Bone marrow (tissue), 2 donors: ENCODE measurements around the gene CEP350.
"Not testable (repeated sequence)": the region's sequence is repeated elsewhere in the genome, so short reads cannot be mapped to it uniquely, and the experiment has no call there.

Experiments used
- DNase-seq, 2 donors: peaks; one replicate each; lab custom pipeline; 2025; lab: John Stamatoyannopoulos, UW

CEP350 gene

GRCh38 chr1:179939941-179940340 is 14.7 kb upstream of the CEP350 start:
- no peak for DNase-seq

- no peak for DNase-seq
Observed at GRCh38 chr1:179941454-179941853, 13.2 kb upstream of the CEP350 start.

DNA sequence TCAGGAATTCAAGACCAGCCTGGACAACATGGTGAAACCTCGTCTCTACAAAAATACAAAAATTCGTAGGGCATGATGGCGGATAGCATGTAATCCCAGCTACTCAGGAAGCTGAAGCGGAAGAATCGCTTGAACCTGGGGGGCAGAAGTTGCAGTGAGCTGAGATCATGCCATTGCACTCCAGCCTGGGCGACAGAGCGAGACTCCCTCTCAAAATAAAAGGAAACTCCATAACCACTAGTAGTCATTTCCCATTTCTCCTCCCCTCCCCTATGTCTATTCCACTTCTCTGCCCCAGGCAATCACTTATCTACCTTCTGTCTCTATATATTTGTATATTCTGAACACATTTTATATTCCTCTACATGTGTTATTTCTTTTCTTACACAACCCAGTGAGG is 4.0 kb upstream of the CEP350 start:
- DNase-seq, result no peak

DNA sequence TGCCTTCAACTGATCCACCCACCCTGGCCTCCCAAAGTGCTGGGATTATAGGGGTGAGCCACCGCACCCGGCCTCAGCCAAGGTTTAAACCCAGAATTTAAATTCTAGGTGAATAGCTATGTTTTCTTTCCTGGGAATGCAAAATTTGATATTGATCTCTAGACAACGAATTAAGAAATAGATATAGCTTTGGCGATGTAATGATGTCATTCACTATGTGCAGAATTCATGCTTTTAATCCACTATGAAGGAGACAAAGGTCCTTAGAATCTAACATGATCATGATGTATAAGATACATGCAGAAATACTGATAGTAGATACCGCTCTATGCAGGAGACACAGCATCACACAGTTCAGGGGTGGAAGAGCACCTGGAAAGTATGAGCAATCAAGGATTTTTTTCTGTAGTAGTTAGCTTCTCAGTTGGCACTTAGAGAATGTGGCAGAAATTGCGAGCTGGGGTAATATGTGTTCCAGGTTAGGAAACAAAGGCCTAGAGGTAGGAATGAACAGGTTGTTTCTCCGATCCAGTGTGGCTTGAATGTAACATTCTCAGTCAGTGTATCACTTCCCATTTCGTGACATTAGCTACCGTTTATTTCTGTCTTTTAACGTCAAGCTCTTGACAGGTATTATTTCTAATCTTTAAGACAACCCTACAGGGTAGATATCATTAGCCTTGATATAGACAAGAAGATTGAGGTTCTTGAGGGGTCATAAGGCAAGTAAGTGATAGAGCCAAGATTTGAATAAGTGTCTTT is 3.0 kb upstream of the CEP350 start:
- DNase-seq, result no peak

GRCh38 chr1:179952186-179952585 is 2.4 kb upstream of the CEP350 start:
- DNase-seq, result peak in 1 of 2 donors; percentile 26

DNA sequence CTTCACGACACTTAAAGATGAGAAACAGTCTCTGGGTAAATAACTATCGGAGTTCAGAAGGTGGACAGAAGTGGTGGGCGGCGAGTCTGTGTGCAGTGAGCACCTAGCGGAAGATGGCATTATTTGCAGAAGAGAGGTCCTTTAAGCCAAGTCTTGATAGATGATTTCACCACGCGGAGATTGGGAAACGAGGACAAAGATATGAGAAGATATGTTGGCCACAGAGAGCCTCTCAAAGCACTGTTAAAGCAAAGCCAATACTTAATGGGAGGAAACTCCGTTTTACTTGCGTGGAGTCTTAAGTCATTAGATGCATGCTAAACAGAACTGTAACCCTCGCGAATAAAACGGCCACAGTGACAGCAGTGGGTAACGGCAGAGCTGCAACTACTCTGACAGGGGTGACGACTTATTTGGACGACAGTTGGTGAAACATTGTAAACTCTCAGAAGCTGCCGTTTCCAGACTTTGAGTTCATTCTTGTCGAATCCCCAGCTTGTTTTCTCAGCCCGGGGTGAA is 577 bp upstream of the CEP350 start:
- peak; percentile 57 to 70 for DNase-seq

DNA sequence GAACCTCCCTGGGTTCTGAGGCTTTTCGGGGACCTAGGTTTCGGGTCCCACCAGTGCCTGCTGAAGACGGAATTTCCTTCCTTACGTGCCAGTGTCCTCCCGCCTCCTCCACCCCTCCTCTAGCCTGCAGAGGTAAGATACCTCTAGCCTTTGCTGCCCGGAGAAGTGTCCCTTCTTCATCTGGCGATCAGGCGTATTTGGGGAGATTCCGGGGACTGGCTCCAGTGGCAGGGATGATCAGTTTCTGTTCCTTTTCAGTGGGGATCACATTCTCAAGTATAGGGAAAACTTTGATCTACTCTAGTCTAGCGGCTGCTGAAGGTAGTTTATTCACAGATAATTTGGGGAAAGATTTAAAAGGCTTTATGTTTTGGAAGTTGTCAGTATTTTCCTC is 674 bp downstream of the CEP350 start:
- peak in 1 of 2 donors; percentile 60 for DNase-seq

DNA sequence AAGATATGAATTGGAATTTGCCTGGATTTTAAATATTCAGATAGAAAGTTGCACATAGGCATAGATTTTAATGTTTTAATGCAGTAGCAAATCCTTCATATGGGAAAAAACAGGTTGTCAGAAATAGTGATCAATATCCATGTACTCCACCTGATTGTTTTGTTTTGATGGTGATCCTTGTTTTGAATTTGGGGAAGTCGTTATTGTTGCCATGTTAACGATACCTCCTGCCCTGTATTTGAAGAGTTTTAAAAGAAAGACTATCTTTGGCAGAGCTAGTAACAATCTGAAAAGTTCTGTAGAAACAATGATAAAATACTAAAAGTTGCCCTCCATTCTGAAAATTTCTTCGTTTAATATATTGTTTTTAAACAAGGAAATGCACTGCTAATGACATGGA is 1.1 kb downstream of the CEP350 start:
- no peak for DNase-seq

GRCh38 chr1:179958359-179958758 is 3.7 kb downstream of the CEP350 start:
- no peak for DNase-seq

DNA sequence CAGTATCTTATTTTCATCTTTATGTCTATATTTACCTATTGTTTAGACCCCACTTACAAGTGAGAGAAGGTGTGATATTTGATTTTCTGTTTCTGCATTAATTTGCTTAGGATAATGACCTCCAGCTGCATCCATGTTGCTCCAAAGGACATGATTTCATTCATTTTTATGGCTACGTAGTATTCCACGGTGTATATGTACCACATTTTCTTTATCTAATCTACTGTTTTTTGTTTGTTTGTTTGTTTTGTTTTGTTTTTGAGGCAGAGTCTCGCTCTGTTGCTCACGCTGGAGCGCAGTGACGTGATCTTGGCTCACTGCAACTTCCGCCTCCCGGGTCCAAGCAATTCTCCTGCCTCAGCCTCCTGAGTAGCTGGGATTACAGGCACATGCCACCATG is 7.6 kb downstream of the CEP350 start:
- not testable (repeated sequence) for DNase-seq

DNA sequence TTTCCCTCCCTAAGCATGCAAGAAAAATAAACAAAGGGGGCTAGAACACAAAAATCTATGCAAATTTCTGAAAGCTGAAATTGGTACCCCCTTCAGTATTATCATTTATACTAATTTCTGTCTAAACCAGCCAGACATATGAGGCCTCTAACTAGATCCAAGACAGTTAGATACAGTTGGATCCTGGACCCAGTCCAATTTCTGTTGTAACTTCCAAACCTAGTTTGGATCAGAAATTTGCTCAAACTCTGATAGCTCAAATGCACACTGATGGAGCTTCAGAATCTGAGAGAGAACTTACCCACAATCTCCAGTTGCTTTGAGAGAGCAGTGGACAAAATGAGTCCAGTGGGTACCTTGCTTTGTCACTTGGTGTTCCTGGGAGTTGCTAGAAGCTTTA is 11.9 kb downstream of the CEP350 start:
- DNase-seq, result no peak

DNA sequence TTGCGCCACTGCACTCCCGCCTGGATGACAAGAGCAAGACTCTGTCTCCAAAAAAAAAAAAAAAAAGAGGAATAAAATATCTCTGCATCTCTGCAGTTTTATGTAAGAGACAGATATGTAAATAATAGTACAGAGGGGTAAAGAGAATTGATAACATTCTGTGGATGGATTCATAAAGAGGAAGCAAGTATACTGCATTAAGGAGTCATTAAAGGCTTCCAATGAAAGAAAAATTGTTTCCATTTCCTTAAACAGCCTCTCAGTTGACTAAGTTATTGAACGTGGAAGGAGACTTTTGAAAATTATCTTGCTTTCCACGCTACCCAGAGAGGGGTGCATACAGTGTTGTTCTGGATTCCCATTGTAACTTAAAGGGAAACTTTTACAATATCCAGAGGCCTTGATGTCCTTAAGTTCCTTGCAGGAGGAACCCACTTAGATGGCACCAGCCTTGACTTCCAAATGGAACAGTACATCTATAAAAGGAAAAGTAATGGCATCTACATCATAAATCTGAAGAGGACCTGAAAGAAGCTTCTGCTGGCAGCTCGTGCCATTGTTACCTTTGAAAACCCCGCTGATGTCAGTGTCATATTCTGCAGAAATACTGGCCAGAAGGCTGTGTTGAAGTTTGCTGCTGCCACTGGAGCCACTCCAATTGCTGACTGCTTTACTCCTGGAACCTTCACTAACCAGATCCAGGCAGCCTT is 13.8 kb downstream of the CEP350 start:
- DNase-seq, result no peak

GRCh38 chr1:179968994-179969919 is 14.6 kb downstream of the CEP350 start:
- no peak for DNase-seq

DNA sequence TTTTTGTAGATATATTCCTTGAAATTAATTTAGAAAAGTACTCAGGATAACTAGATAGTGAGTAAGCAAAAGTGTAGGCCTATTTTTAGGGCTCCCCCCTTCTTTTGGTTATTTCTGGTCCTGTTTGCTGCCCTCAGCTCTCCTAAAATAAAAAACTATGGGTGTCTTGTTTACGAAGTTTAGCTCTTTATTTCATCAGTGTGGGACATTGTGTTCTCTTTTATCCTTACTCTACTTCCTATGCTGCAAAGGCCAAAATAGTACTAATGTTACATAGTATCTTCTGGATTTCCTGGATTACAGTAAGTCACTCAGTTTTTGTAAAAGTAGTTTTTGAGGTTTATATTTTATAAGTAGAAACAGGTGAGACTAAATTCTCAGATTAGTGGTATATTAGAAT is 15.4 kb downstream of the CEP350 start:
- no peak for DNase-seq

- DNase-seq, result no peak
Observed at GRCh38 chr1:179971563-179972496, 17.2 kb downstream of the CEP350 start.

GRCh38 chr1:179973198-179974110 is 18.8 kb downstream of the CEP350 start:
- DNase-seq, result no peak

DNA sequence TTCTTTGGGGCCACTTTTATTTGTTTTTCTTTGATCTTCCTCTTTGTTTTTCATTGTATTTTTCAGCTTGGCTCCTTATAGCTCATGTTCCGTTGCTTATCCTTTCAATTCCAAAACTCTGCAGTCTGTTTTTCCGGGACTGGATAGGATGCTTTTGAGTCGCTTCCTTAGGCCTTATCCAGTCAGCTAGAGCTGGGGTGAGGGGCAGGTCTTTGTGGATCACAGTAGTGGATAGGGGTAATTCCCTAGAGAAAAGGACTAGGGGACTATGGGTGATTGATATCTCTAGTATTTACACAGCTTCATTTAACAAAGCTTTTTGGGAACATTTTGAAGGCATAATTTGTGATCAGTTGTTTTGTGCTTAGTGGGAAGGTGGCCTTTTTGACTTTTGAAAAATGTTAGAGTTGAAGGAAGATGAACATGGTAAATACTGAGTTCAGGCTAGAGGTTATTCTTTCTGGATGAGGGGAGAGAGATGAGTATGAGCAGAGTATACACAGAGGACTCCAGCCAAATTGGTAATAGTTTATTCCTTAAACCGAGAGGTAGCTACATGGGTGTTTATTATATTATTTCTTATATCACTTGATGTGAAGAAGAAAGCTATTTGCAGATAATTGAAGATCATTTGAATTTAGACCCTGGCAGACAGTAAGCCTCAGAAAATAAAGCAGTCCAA is 22.5 kb downstream of the CEP350 start:
- no peak for DNase-seq

- DNase-seq, result no peak
Observed at GRCh38 chr1:179978199-179979079, 23.8 kb downstream of the CEP350 start.
